Kidney (tissue), 14 donors: ENCODE results near the gene AVPR2. TPM values are rescaled to one million over a fixed set of nuclear protein-coding genes. Genes with fewer than 3 reads are reported as not detected.

ENCODE experiments used
- DNase-seq, 5 donors: peaks; one replicate each; pipeline ENCODE4 v3.0.0-alpha.2; 2013 to 2020
- FAIRE-seq: peaks from 2 replicates; lab custom pipeline; 2012; peaks lifted over from hg19 to GRCh38; lab: Jason Lieb, UNC
- H3K27ac ChIP-seq, 2 donors: one replicate each; pipeline ENCODE4 v1.7.0; 2013; ENCODE audit warnings: low read depth in 2 of 2, low read length in 2 of 2, inconsistent platforms in 1 of 2
- H3K27me3 ChIP-seq: one replicate; pipeline ENCODE4 v1.7.1; 2013; ENCODE audit warnings: low read length, inconsistent platforms; ENCODE audit not compliant: control insufficient read depth, insufficient read depth
- H3K36me3 ChIP-seq, 3 donors: one replicate each; pipeline versions ENCODE4 v1.7.0 to v1.7.1; 2013; ENCODE audit warnings: low read length in 3 of 3, control low read depth in 1 of 3, inconsistent platforms in 1 of 3; ENCODE audit not compliant: insufficient read depth in 3 of 3, control insufficient read depth in 2 of 3
- H3K4me1 ChIP-seq, 3 donors: one replicate each; pipeline versions ENCODE4 v1.7.0 to v1.7.1; 2013; ENCODE audit warnings: low read length in 3 of 3, inconsistent platforms in 1 of 3, low read depth in 1 of 3; ENCODE audit not compliant: control insufficient read depth in 2 of 3, insufficient read depth in 2 of 3
- H3K4me3 ChIP-seq, 3 donors: one replicate each; pipeline versions ENCODE4 v1.7.0 to v1.8.1; 2013; ENCODE audit warnings: low read length in 3 of 3, control low read depth in 1 of 3, inconsistent platforms in 1 of 3
- H3K9ac ChIP-seq, 3 donors: one replicate each; pipeline versions ENCODE4 v1.7.0 to v1.7.1; 2013; ENCODE audit warnings: low read length in 3 of 3, control low read depth in 1 of 3, inconsistent platforms in 1 of 3
- H3K9me3 ChIP-seq, 3 donors: one replicate each; pipeline versions ENCODE4 v1.7.0 to v1.7.1; 2013; ENCODE audit warnings: low read length in 3 of 3, control low read depth in 1 of 3, inconsistent platforms in 1 of 3; ENCODE audit not compliant: control insufficient read depth in 2 of 3, insufficient read depth in 1 of 3
- intact Hi-C: fragments of 100-400 bp; cut with DNase I; formaldehyde crosslinking; loops from one replicate; pipeline ENCODE4 v1.11.1; 2022
- polyA plus RNA-seq: library from polyadenylated mRNA; stranded (reverse); fragments of 350-450 nt; fragmentation: Illumina TruSeq; extraction: RNeasy Lipid Tissue Mini Kit (QIAGEN cat#74804); gene quantifications from one replicate; pipeline ENCODE4 v1.2.3, GENCODE V29; 2014; ENCODE audit warnings: low read depth, low replicate concordance; ENCODE audit not compliant: insufficient read depth
- total RNA-seq: library from RNA; stranded (reverse); fragmentation: NEBNext Ultra II Directional; extraction: Animal tissue kit (Norgen Biotek cat#: 25700); gene quantifications from one replicate; pipeline ENCODE4 v1.2.1, GENCODE V29; 2021
- TF ChIP-seq, protein P1 (sequence below): IDR thresholded peaks from 3 replicates; pipeline ENCODE4 v1.5.1; 2012; ENCODE audit warnings: mild to moderate bottlenecking, moderate library complexity, borderline replicate concordance; ENCODE audit not compliant: insufficient read depth; ENCODE audit errors: extremely low read depth
- donor health status: control.
- donor health status: control.
- donor health status: control.
- donor health status: control.
- donor health status: control.
- donor health status: DM: yes; HTN: yes; CAD: no.
- donor health status: Normal renal cell carcinoma (clear cell type).

The AVPR2 gene
- total and polyA plus RNA-seq, 2 donors from 2014 or later, result 2.3 to 22.1 TPM

DNA sequence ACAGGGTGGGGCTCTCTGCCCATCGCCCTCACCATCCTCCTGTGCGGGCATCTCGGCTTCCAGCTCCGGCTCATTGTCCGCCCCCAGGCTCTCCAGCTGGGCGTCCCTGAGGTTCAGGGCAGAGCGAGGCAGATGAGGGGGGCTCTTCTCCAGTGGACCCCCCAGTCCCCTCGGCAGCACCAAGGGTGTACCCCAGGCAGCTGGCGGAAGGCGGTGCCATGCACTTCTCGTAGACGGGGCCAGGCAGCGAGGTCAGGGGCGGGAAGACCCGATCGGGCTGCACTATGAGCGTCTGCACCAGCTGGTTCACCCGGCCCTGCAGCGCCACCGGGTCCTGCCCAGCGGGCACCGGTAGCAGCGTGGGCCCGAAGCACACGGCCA is 5.5 kb downstream of the AVPR2 start:
- Histone ChIP-seq H3K4me3 (no peak overlapping the region), H3K4me1 (no peaks in the 10 kb centered on the region), H3K9me3 (no peaks in the 10 kb centered on the region), H3K36me3 (no peaks in the 10 kb centered on the region), H3K9ac (no peak overlapping the region), H3K27ac (no peak overlapping the region), H3K27me3 (no peaks in the 10 kb centered on the region)
- TF ChIP-seq, protein P1, sequence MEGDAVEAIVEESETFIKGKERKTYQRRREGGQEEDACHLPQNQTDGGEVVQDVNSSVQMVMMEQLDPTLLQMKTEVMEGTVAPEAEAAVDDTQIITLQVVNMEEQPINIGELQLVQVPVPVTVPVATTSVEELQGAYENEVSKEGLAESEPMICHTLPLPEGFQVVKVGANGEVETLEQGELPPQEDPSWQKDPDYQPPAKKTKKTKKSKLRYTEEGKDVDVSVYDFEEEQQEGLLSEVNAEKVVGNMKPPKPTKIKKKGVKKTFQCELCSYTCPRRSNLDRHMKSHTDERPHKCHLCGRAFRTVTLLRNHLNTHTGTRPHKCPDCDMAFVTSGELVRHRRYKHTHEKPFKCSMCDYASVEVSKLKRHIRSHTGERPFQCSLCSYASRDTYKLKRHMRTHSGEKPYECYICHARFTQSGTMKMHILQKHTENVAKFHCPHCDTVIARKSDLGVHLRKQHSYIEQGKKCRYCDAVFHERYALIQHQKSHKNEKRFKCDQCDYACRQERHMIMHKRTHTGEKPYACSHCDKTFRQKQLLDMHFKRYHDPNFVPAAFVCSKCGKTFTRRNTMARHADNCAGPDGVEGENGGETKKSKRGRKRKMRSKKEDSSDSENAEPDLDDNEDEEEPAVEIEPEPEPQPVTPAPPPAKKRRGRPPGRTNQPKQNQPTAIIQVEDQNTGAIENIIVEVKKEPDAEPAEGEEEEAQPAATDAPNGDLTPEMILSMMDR, result no peak
- no peak for DNase-seq
- intact Hi-C loops, result no loop called here
- FAIRE-seq, result no peak

DNA sequence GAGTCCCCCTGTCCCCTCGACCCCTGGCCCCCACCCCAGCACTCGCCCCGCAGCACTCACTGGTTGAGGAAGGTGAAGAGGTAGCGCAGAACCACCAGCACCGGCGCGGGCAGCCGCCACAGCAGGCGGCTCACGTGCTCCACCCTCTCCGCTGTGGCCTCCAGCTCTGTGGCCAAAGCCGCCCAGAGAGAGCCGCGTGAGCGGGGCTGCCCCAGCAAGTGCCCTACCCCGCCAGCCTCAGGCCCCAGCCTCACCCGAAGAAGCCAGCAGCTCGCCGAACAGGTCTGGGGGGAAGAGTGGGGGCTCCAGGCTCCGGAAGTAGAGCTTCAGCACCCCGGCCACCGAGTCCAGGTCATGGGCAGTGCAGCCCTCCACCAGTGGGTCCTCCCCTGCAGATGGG is 6.0 kb downstream of the AVPR2 start:
- Histone ChIP-seq H3K4me3 (no peak overlapping the region), H3K36me3 (no peaks in the 10 kb centered on the region), H3K27me3 (no peaks in the 10 kb centered on the region), H3K9ac (no peak overlapping the region), H3K9me3 (no peaks in the 10 kb centered on the region), H3K4me1 (no peaks in the 10 kb centered on the region), H3K27ac (no peak overlapping the region)
- no peak for FAIRE-seq
- TF ChIP-seq, protein P1, result no peak
- peak in 1 of 5 donors; percentile 76 for DNase-seq
- intact Hi-C loops, result no loop called here

DNA sequence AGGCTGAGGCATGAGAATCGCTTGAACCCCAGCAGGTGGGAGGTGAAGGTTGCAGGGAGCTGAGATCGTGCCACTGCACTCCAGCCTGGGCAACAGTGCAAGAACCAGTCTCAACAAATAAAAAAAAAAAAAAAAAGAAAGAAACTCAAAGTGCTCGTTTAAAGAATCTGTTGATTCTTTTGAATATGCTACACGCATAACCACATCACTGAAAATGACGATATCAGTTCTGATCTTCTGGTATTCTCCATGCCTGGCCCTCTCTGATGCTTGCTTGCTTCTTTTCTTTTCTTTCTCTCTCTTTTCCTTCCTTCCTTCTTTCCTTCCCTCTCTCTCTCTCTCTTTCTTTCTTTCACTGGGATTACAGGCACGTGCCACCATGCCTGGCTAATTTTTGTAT is 7.3 kb downstream of the AVPR2 start:
- Histone ChIP-seq H3K36me3 (no peaks in the 10 kb centered on the region), H3K4me3 (no peak overlapping the region), H3K27me3 (no peaks in the 10 kb centered on the region), H3K4me1 (no peaks in the 10 kb centered on the region), H3K9me3 (no peaks in the 10 kb centered on the region), H3K9ac (no peak overlapping the region), H3K27ac (no peak overlapping the region)
- no peak for FAIRE-seq
- no peak for DNase-seq
- intact Hi-C loops, result no loop called here
- TF ChIP-seq, protein P1, result no peak

DNA sequence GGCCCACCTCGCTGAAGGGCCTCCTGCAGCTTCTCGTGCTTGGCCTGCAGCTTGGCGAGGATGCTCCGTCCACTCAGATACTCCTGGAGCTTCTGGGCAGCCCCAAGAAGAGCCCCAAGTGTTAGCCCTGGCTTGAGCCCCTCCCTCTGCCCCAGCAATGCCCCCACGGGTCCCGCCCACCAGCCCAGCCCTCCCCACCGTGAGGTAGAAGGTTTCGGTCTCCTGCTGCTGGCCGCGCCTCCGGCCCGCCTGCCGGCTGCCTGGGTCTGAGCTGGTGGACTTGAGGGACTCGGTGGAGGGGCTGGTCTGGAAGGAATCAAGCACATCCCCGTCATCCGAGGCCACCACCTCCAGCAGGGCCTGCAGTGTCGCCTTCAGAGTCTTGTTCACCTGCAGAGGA is 8.7 kb downstream of the AVPR2 start:
- no peaks in the 10 kb centered on the region for H3K9me3 ChIP-seq
- DNase-seq, result no peak
- FAIRE-seq, result no peak

More for the DNA sequence above, 8.7 kb downstream of the AVPR2 start:
- Histone ChIP-seq H3K4me1 (no peaks in the 10 kb centered on the region), H3K27me3 (no peaks in the 10 kb centered on the region), H3K4me3 (no peak overlapping the region), H3K36me3 (no peaks in the 10 kb centered on the region), H3K9ac (no peak overlapping the region), H3K27ac (no peak overlapping the region)
- intact Hi-C loops, result no loop called here
- TF ChIP-seq, protein P1, result no peak
